GM12872 (cell line): ENCODE data around the gene RUNX1.

ENCODE experiments used
- TF ChIP-seq, protein P1 (sequence below): IDR thresholded peaks from 3 replicates; pipeline ENCODE4 v1.5.1; 2011; ENCODE audit warnings: low read depth, mild to moderate bottlenecking, low read length, moderate library complexity; ENCODE audit not compliant: insufficient read depth

Gene RUNX1

DNA sequence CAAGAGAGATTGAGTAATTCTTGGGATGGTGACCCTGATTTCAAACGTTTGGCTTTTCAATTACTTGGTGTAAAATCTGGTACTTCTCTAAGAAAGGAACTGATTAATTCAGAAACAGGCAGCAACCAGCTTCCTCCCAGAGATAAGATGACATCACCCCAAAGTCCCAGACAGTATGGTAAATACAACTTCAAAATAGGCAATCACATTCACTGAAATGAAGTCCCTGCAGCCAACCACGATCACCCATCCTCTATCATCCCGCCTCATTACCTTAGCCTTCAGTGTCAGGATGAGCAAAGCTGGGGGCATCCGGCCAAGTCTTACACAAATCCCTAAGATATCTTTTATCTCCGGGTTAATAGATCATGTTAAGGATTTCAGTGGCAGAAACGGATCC, 26.4 kb upstream of the RUNX1 start:
- TF ChIP-seq, protein P1, sequence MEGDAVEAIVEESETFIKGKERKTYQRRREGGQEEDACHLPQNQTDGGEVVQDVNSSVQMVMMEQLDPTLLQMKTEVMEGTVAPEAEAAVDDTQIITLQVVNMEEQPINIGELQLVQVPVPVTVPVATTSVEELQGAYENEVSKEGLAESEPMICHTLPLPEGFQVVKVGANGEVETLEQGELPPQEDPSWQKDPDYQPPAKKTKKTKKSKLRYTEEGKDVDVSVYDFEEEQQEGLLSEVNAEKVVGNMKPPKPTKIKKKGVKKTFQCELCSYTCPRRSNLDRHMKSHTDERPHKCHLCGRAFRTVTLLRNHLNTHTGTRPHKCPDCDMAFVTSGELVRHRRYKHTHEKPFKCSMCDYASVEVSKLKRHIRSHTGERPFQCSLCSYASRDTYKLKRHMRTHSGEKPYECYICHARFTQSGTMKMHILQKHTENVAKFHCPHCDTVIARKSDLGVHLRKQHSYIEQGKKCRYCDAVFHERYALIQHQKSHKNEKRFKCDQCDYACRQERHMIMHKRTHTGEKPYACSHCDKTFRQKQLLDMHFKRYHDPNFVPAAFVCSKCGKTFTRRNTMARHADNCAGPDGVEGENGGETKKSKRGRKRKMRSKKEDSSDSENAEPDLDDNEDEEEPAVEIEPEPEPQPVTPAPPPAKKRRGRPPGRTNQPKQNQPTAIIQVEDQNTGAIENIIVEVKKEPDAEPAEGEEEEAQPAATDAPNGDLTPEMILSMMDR: no peak

DNA sequence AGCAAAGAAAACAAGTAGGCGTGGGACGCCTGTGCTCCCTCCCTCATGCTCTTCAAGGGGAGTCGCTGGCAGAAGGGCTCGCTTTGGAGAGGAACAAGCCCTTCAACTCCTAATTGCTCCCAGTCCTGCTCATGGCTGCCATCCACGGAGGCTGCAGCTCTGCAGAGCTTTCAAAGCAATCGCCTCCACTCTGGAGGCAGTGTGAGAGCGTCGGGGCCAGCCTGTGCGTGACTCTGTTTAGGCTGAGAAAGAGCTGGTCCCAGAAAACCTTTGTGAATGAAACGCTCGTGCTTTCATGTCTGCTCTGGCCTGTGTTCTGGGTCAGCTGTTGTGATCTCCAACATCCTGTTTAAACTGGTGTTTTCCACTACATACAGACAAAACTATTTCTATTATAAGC, 23.9 kb upstream of the RUNX1 start:
- TF ChIP-seq, protein P1: no peak

DNA sequence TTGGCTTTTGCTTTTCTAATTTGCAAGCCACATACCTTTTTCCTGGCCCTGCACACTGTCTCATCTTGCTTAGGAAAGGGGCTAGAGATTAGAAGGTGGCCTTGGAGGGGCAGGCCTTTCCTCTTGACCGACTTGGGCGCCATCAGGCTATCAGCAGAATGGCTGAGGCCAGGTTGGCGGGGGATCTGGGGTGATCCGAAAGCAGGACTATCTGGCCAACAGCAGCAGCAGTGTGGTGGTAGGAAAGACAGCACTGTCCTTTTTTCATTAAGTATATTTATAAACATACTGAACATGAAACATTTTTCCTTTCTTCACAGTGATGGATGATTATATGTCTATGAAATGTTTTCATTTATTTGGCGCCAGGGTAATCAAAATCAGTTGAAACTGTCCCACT, 23.5 kb upstream of the RUNX1 start:
- TF ChIP-seq, protein P1: no peak

DNA sequence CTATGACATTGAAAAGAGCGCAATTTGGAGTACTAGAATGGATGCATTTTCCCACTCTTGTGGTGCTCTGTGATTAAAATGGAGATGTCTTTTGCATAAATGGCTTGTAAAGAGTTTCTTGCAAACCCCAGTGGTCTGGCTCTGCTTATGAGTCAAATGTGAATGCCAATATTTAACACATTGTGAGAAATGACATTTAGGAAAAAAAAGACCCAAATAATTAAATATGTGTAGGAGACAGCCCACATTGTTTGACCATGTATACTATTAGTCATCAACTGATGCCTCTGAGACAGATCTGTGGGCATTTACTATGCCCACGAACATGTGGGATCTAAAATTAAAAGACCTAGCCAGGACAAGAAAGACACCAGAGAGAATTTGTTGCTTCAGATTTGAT, 22.2 kb upstream of the RUNX1 start:
- TF ChIP-seq, protein P1: no peak

DNA sequence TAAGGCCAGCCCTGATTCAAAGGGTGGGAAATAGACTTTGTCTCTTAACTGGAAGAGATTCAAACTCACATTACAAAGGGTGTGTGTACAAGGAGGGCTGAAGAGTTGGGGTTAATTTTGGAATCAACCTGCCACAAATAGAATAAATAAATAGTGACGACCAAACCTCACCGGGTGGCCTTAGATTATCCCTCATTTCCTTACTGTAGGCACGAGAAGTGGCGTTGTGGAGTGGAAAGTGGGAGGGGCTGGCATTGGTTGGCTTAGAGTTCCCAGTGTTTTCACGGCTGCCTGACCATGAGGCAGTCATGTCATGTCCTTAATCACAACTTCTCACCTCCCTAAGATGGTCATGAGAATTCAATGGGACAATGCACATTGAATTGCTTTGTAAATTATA, 21.3 kb upstream of the RUNX1 start:
- TF ChIP-seq, protein P1: no peak

DNA sequence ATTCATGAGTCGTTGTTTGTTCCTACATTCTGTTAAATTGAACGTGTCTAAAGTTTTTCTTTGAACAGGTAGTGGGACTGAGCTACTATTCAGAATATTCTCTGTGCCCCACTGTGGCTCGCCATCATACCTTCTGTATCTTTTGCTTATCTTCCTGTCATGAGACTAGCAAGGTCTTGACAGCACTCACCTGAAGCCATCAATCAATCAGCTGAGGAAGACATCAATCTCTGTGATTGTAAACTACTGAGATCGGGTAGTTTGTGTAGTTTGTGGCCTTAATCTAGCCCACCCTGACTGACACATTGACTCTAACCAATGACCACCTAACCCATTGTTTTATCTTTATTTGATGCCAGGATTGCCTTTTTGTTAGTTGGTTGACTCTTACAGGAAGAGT, 17.7 kb upstream of the RUNX1 start:
- TF ChIP-seq, protein P1: no peak

DNA sequence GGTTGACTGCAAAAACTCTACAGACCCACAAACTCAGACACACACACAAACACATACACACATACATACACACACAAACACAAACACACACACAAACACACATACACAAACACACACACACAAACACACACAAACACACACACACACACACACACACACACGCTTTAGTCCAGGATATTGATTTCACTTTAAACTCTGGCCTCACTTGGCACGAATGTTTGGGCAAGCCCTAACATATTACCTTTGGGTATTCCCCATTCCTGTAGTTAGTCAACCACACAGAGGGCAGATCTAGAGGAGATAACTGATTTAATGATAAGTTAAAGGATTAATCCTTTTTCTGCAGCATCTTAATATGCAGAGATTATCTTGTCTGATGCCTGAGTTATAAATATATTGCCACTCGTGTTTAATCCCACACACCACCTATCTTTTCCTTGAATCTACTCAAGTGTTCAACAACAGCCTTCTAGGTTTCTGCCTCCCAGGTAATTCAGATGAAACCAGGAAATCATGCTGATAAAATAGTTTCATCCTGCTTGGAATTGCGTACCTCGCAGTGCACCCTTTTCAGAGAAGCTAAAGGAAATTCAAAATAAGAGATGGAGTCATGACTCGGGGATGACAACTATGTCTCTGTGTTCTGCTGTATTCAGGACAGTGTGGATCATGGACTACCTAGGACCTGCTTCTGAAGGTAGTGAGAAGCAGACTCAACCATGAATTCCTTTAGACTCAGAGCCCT, 14.5 kb upstream of the RUNX1 start:
- TF ChIP-seq, protein P1: no peak
